ENCODE results near the gene UBE2U. TPM values are rescaled to one million over a fixed set of nuclear protein-coding genes. Genes with fewer than 3 reads are reported as not detected.

UBE2U gene
- total RNA-seq, 1 experiment from 2014 or later = not detected

- TF ChIP-seq JUND (IDR thresholded peaks at IDR 0.05) (no peak), SRF (IDR thresholded peaks at IDR 0.05; ENCODE audit: low read depth) (no peak), EZH2phosphoT487 (IDR thresholded peaks at IDR 0.05; ENCODE audit: borderline replicate concordance) (no peak), YY1 (IDR thresholded peaks at IDR 0.05; ENCODE audit: extremely low read depth, insufficient replicate concordance, low read depth, low read length) (no peak), ZBTB33 (IDR thresholded peaks at IDR 0.05; ENCODE audit: extremely low read depth, insufficient replicate concordance, low read length) (no peak), ZNF274 (IDR thresholded peaks at IDR 0.05; ENCODE audit: low read depth, low read length) (no peak), RAD21 (IDR thresholded peaks at IDR 0.05; ENCODE audit: low read depth) (no peak), REST (IDR thresholded peaks at IDR 0.05; ENCODE audit: low read depth) (no peak), CEBPB (IDR thresholded peaks at IDR 0.05; ENCODE audit: low read depth) (no peak), SIN3A (IDR thresholded peaks at IDR 0.05; ENCODE audit: low read depth) (no peak), SP1 (IDR thresholded peaks at IDR 0.05; ENCODE audit: low read depth) (no peak), ZFX (IDR thresholded peaks at IDR 0.05) (no peak), TCF7L2 (IDR thresholded peaks at IDR 0.05; ENCODE audit: borderline replicate concordance, extremely low read depth, insufficient read depth, insufficient read length) (no peak), FOSL1 (IDR thresholded peaks at IDR 0.05; ENCODE audit: low read depth) (no peak), ATF3 (IDR thresholded peaks at IDR 0.05) (no peak), POLR2A (IDR thresholded peaks at IDR 0.05; ENCODE audit: borderline replicate concordance, extremely low read depth, insufficient read depth, insufficient read length) (no peak)
- Histone ChIP-seq H2AFZ (ENCODE audit: low read depth, low read length, poor library complexity, severe bottlenecking) (no peak overlapping the region), H3K9me2 (ENCODE audit: insufficient read depth) (no peaks in the 10 kb centered on the region), H3K79me2 (ENCODE audit: insufficient read depth, low read length) (no peaks in the 10 kb centered on the region), H4K20me1 (ENCODE audit: insufficient read depth) (no peaks in the 10 kb centered on the region), H3K9me3 (ENCODE audit: control insufficient read depth in 1 of 2, insufficient read depth in 1 of 2, low read depth in 1 of 2, low read length in 2 of 2) (no peaks in the 10 kb centered on the region), H3K4me3 (replicated peaks in 1 of 2; ENCODE audit: low read depth in 1 of 2, low read length in 2 of 2) (no peak overlapping the region), H3K27me3 (ENCODE audit: insufficient read depth, low read length) (no peaks in the 10 kb centered on the region), H3K27ac (ENCODE audit: low read depth, low read length) (no peak overlapping the region), H3K36me3 (ENCODE audit: control insufficient read depth in 1 of 2, insufficient read depth in 2 of 2, low read length in 2 of 2) (no peaks in the 10 kb centered on the region), H3K4me1 (ENCODE audit: control insufficient read depth in 1 of 2, insufficient read depth in 2 of 2, low read length in 2 of 2) (peaks cover 6 to 12% of the 10 kb centered on the region in 2 experiments; a peak in 3 of 4 replicates), H3K9ac (ENCODE audit: low read length) (no peak overlapping the region), H3K4me2 (ENCODE audit: low read length) (no peak overlapping the region)
- CTCF ChIA-PET = no interaction called here
- ATAC-seq (no peak), DNase-seq (ENCODE audit: low read depth, low spot score) (no peak)
- RAD21 ChIA-PET (ENCODE audit: low non-redundant PET in 1 of 2, low total read pairs in 2 of 2, uncharacterized antibody in 2 of 2, unreplicated experiment in 2 of 2) = no interaction called here
- POLR2A ChIA-PET = no interaction called here
- BruUV-seq (replicated peaks) = no TSS peak
- intact Hi-C loops (cut with micrococcal nuclease) = loop anchor here (5.0 kb wide), 1 partner anchor 222 kb away; no protein-coding TSS in a partner anchor
Observed at GRCh38 chr1:64265141-64265540, 61.7 kb downstream of the UBE2U start.
